ENCODE results near the gene ADD3.
"Not testable (repeated sequence)": the region's sequence is repeated elsewhere in the genome, so short reads cannot be mapped to it uniquely, and the experiment has no call there.

ADD3 gene

GRCh38 chr10:110040767-110041478 lies 33.1 kb downstream of the ADD3 start:
- FAIRE-seq, result peak; percentile 66
- TF ChIP-seq POLR2AphosphoS5 (IDR thresholded peaks at IDR 0.05; ENCODE audit: low read depth, low read length), result no peak
- TF ChIP-seq TAF1 (IDR thresholded peaks at IDR 0.05; ENCODE audit: low read depth, low read length), result no peak
- TF ChIP-seq SPI1 (IDR thresholded peaks at IDR 0.05; ENCODE audit: low read depth, low read length), result no peak
- TF ChIP-seq POU2F2 (IDR thresholded peaks at IDR 0.05; ENCODE audit: low read depth, low read length), result no peak
- TF ChIP-seq POLR2A (IDR thresholded peaks at IDR 0.05; ENCODE audit: low read depth, low read length), result no peak
- no peak for TF ChIP-seq PAX5 (IDR thresholded peaks at IDR 0.05; ENCODE audit: insufficient read depth, low read length, severe bottlenecking)
- DNase-seq (ENCODE audit: insufficient read length, low spot score), result no peak

- TF ChIP-seq SPI1 (IDR thresholded peaks at IDR 0.05; ENCODE audit: low read depth, low read length) (no peak), POU2F2 (IDR thresholded peaks at IDR 0.05; ENCODE audit: low read depth, low read length) (no peak), POLR2A (IDR thresholded peaks at IDR 0.05; ENCODE audit: low read depth, low read length) (no peak), POLR2AphosphoS5 (IDR thresholded peaks at IDR 0.05; ENCODE audit: low read depth, low read length) (no peak), PAX5 (IDR thresholded peaks at IDR 0.05; ENCODE audit: insufficient read depth, low read length, severe bottlenecking) (no peak), TAF1 (IDR thresholded peaks at IDR 0.05; ENCODE audit: low read depth, low read length) (no peak)
- DNase-seq (ENCODE audit: insufficient read length, low spot score), result no peak
- FAIRE-seq, result no peak
Measured at GRCh38 chr10:110041479-110041829, 33.7 kb downstream of the ADD3 start.

GRCh38 chr10:110042181-110042580 lies 34.4 kb downstream of the ADD3 start:
- no peak for DNase-seq (ENCODE audit: insufficient read length, low spot score)
- no peak for FAIRE-seq
- no peak for TF ChIP-seq POLR2A (IDR thresholded peaks at IDR 0.05; ENCODE audit: low read depth, low read length)
- no peak for TF ChIP-seq TAF1 (IDR thresholded peaks at IDR 0.05; ENCODE audit: low read depth, low read length)

- TF ChIP-seq POU2F2 (IDR thresholded peaks at IDR 0.05; ENCODE audit: low read depth, low read length) (no peak), POLR2A (IDR thresholded peaks at IDR 0.05; ENCODE audit: low read depth, low read length) (no peak), SPI1 (IDR thresholded peaks at IDR 0.05; ENCODE audit: low read depth, low read length) (no peak), TAF1 (IDR thresholded peaks at IDR 0.05; ENCODE audit: low read depth, low read length) (no peak), POLR2AphosphoS5 (IDR thresholded peaks at IDR 0.05; ENCODE audit: low read depth, low read length) (no peak), PAX5 (IDR thresholded peaks at IDR 0.05; ENCODE audit: insufficient read depth, low read length, severe bottlenecking) (no peak)
- DNase-seq (ENCODE audit: insufficient read length, low spot score), result no peak
- FAIRE-seq, result no peak
Measured at GRCh38 chr10:110042891-110043290, 35.1 kb downstream of the ADD3 start.

- FAIRE-seq (no peak), DNase-seq (ENCODE audit: insufficient read length, low spot score) (no peak)
- TF ChIP-seq POLR2AphosphoS5 (IDR thresholded peaks at IDR 0.05; ENCODE audit: low read depth, low read length), result no peak
- no peak for TF ChIP-seq PAX5 (IDR thresholded peaks at IDR 0.05; ENCODE audit: insufficient read depth, low read length, severe bottlenecking)
- TF ChIP-seq POLR2A (IDR thresholded peaks at IDR 0.05; ENCODE audit: low read depth, low read length), result no peak
- no peak for TF ChIP-seq POU2F2 (IDR thresholded peaks at IDR 0.05; ENCODE audit: low read depth, low read length)
- no peak for TF ChIP-seq SPI1 (IDR thresholded peaks at IDR 0.05; ENCODE audit: low read depth, low read length)
- no peak for TF ChIP-seq TAF1 (IDR thresholded peaks at IDR 0.05; ENCODE audit: low read depth, low read length)
Measured at GRCh38 chr10:110044681-110045080, 36.9 kb downstream of the ADD3 start.

GRCh38 chr10:110045772-110046171 lies 38.0 kb downstream of the ADD3 start:
- no peak for TF ChIP-seq SPI1 (IDR thresholded peaks at IDR 0.05; ENCODE audit: low read depth, low read length)
- TF ChIP-seq POLR2AphosphoS5 (IDR thresholded peaks at IDR 0.05; ENCODE audit: low read depth, low read length), result no peak
- TF ChIP-seq POLR2A (IDR thresholded peaks at IDR 0.05; ENCODE audit: low read depth, low read length), result no peak
- TF ChIP-seq TAF1 (IDR thresholded peaks at IDR 0.05; ENCODE audit: low read depth, low read length), result no peak
- no peak for TF ChIP-seq POU2F2 (IDR thresholded peaks at IDR 0.05; ENCODE audit: low read depth, low read length)
- no peak for TF ChIP-seq PAX5 (IDR thresholded peaks at IDR 0.05; ENCODE audit: insufficient read depth, low read length, severe bottlenecking)
- FAIRE-seq (peak; percentile 56), DNase-seq (ENCODE audit: insufficient read length, low spot score) (no peak)

GRCh38 chr10:110048145-110048544 lies 40.4 kb downstream of the ADD3 start:
- FAIRE-seq; DNase-seq (ENCODE audit: insufficient read length, low spot score): not testable (repeated sequence)

GRCh38 chr10:110048781-110049180 lies 41.0 kb downstream of the ADD3 start:
- DNase-seq (ENCODE audit: insufficient read length, low spot score) (no peak), FAIRE-seq (no peak)
- TF ChIP-seq TAF1 (IDR thresholded peaks at IDR 0.05; ENCODE audit: low read depth, low read length) (no peak), PAX5 (IDR thresholded peaks at IDR 0.05; ENCODE audit: insufficient read depth, low read length, severe bottlenecking) (no peak), POU2F2 (IDR thresholded peaks at IDR 0.05; ENCODE audit: low read depth, low read length) (no peak), POLR2AphosphoS5 (IDR thresholded peaks at IDR 0.05; ENCODE audit: low read depth, low read length) (no peak), SPI1 (IDR thresholded peaks at IDR 0.05; ENCODE audit: low read depth, low read length) (no peak), POLR2A (IDR thresholded peaks at IDR 0.05; ENCODE audit: low read depth, low read length) (no peak)

- DNase-seq (ENCODE audit: insufficient read length, low spot score); FAIRE-seq: not testable (repeated sequence)
Measured at GRCh38 chr10:110049889-110050591, 42.3 kb downstream of the ADD3 start.

- TF ChIP-seq POU2F2 (IDR thresholded peaks at IDR 0.05; ENCODE audit: low read depth, low read length) (no peak), SPI1 (IDR thresholded peaks at IDR 0.05; ENCODE audit: low read depth, low read length) (no peak), POLR2AphosphoS5 (IDR thresholded peaks at IDR 0.05; ENCODE audit: low read depth, low read length) (no peak)
- FAIRE-seq (no peak), DNase-seq (ENCODE audit: insufficient read length, low spot score) (no peak)
Measured at GRCh38 chr10:110051487-110051886, 43.7 kb downstream of the ADD3 start.
